Neural cell (in vitro differentiated cells): ENCODE measurements around the gene ZNF784. TPM values are rescaled to one million over a fixed set of nuclear protein-coding genes. Genes with fewer than 3 reads are reported as not detected.
A peak's percentile ranks its signal among the peaks of the same experiment; 100 is the strongest.

Source experiments
- H2AFZ ChIP-seq: fragments of 200-600, 300-800 bp; sonication (generic), shearing (Covaris generic); 2 replicates; pipeline ENCODE4 v1.6.0; 2014; ENCODE audit warnings: low read depth, mild to moderate bottlenecking, antibody characterized with exemption, low read length, moderate library complexity
- H3F3A ChIP-seq: fragments of 200-600 bp; shearing (Covaris generic); 2 replicates; pipeline ENCODE4 v1.6.1; 2016; ENCODE audit warnings: mild to moderate bottlenecking, moderate library complexity, mixed read lengths, antibody characterized with exemption, low read length; ENCODE audit not compliant: insufficient read depth, poor library complexity, severe bottlenecking
- H3K27ac ChIP-seq: fragments of 200-600, 300-800 bp; sonication (generic), shearing (Covaris generic); 2 replicates; pipeline ENCODE4 v1.5.1; 2014; ENCODE audit warnings: mild to moderate bottlenecking, low read length, moderate library complexity
- H3K27me3 ChIP-seq: fragments of 300-800, 200-600 bp; sonication (generic), shearing (Covaris generic); 2 replicates; pipeline ENCODE4 v1.6.0; 2014; ENCODE audit warnings: mild to moderate bottlenecking, low read depth, low read length, moderate library complexity; ENCODE audit not compliant: insufficient read depth
- H3K36me3 ChIP-seq: fragments of 300-800, 200-600 bp; sonication (generic), shearing (Covaris generic); 2 replicates; pipeline ENCODE4 v1.5.1; 2014; ENCODE audit warnings: mild to moderate bottlenecking, antibody characterized with exemption, low read length, moderate library complexity; ENCODE audit not compliant: insufficient read depth
- H3K4me2 ChIP-seq: fragments of 300-800, 200-600 bp; sonication (generic), shearing (Covaris generic); 2 replicates; pipeline ENCODE4 v1.6.0; 2014; ENCODE audit warnings: mild to moderate bottlenecking, low read length
- H3K4me3 ChIP-seq: fragments of 300-800, 200-600 bp; sonication (generic), shearing (Covaris generic); 2 replicates; pipeline ENCODE4 v1.5.1; 2014; ENCODE audit warnings: mild to moderate bottlenecking, low read length, moderate library complexity
- H3K79me2 ChIP-seq: fragments of 200-600 bp; shearing (Covaris generic); replicated peaks from 2 replicates; pipeline ENCODE4 v1.6.0; 2014; ENCODE audit warnings: mild to moderate bottlenecking, low read length, moderate library complexity; ENCODE audit not compliant: insufficient read depth
- H3K9ac ChIP-seq: fragments of 300-800, 200-600 bp; sonication (generic), shearing (Covaris generic); 2 replicates; pipeline ENCODE4 v1.6.1; 2016; ENCODE audit warnings: mild to moderate bottlenecking, low read length, mixed read lengths
- H3K9me2 ChIP-seq: fragments of 200-600 bp; shearing (Covaris generic); 2 replicates; pipeline ENCODE4 v1.6.1; 2016; ENCODE audit warnings: mild to moderate bottlenecking, low read length, mixed read lengths; ENCODE audit not compliant: insufficient read depth
- H3K9me3 ChIP-seq: fragments of 200-600, 300-800 bp; sonication (generic), shearing (Covaris generic); 2 replicates; pipeline ENCODE4 v1.6.1; 2016; ENCODE audit warnings: mild to moderate bottlenecking, mixed run types, low read length, moderate library complexity, mixed read lengths
- H4K20me1 ChIP-seq: fragments of 200-600 bp; shearing (Covaris generic); 2 replicates; pipeline ENCODE4 v1.6.1; 2016; ENCODE audit warnings: mild to moderate bottlenecking, mixed run types; ENCODE audit not compliant: insufficient read depth
- CTCF ChIP-seq: fragments of 450-650 bp; IDR thresholded peaks from 2 replicates; pipeline ENCODE4 v1.5.1; 2014; ENCODE audit warnings: antibody characterized with exemption, mild to moderate bottlenecking, moderate library complexity; ENCODE audit not compliant: poor library complexity, severe bottlenecking
- EP300 ChIP-seq: fragments of 450-650 bp; conservative IDR thresholded peaks from 2 replicates; pipeline ENCODE4 v1.6.1; 2014; ENCODE audit warnings: antibody characterized with exemption, mild to moderate bottlenecking, moderate library complexity; ENCODE audit not compliant: poor library complexity, severe bottlenecking
- EZH2 ChIP-seq: fragments of 200-600, 300-800 bp; shearing (Covaris generic), sonication (generic); IDR thresholded peaks from 2 replicates; pipeline ENCODE4 v1.6.1; 2014; ENCODE audit warnings: antibody characterized with exemption, low read length, borderline replicate concordance, mild to moderate bottlenecking; ENCODE audit not compliant: insufficient read depth, poor library complexity, severe bottlenecking
- MXI1 ChIP-seq: fragments of 450-650 bp; conservative IDR thresholded peaks from 2 replicates; pipeline ENCODE4 v1.6.1; 2014; ENCODE audit warnings: antibody characterized with exemption, mild to moderate bottlenecking; ENCODE audit not compliant: poor library complexity, severe bottlenecking
- POLR2AphosphoS5 ChIP-seq: IDR thresholded peaks from 2 replicates; pipeline ENCODE4 v1.6.1; 2012
- RAD21 ChIP-seq: fragments of 450-650 bp; conservative IDR thresholded peaks from 2 replicates; pipeline ENCODE4 v1.6.1; 2014; ENCODE audit warnings: antibody characterized with exemption, mild to moderate bottlenecking, moderate library complexity
- REST ChIP-seq: IDR thresholded peaks from 2 replicates; pipeline ENCODE4 v1.6.1; 2012; ENCODE audit warnings: borderline replicate concordance
- SMC3 ChIP-seq: fragments of 450-650 bp; conservative IDR thresholded peaks from 2 replicates; pipeline ENCODE4 v1.6.1; 2014; ENCODE audit warnings: antibody characterized with exemption, mild to moderate bottlenecking, moderate library complexity; ENCODE audit not compliant: poor library complexity
- TAF1 ChIP-seq: IDR thresholded peaks from 2 replicates; pipeline ENCODE4 v1.6.1; 2012; ENCODE audit warnings: low read depth
- polyA plus RNA-seq: library from polyadenylated mRNA; depleted of rRNA; stranded (reverse); fragments of >200 nt; gene quantifications from 2 replicates; pipeline ENCODE4 v1.2.3, GENCODE V29; 2014

ZNF784 gene
- polyA plus RNA-seq, 1 donor from 2014 or later, result 10.3 TPM

GRCh38 chr19:55644842-55645511, 20.6 kb upstream of the ZNF784 start:
- Histone ChIP-seq H3K36me3 (no peaks in the 10 kb centered on the region), H3K9me3 (no peaks in the 10 kb centered on the region), H3K27ac (no peak overlapping the region), H3F3A (no peaks in the 10 kb centered on the region), H3K4me3 (peak overlapping the region; percentile 78), H3K79me2 (peaks cover 28% of the 10 kb centered on the region), H4K20me1 (no peaks in the 10 kb centered on the region), H3K9me2 (no peaks in the 10 kb centered on the region), H3K27me3 (no peaks in the 10 kb centered on the region), H3K9ac (no peak overlapping the region), H2AFZ (no peak overlapping the region), H3K4me2 (no peak overlapping the region)
- TF ChIP-seq EP300 (no peak), CTCF (no peak), REST (no peak), SMC3 (no peak), EZH2 (no peak), TAF1 (no peak), MXI1 (no peak), RAD21 (no peak), POLR2AphosphoS5 (no peak)

- H3K27me3 ChIP-seq, result no peaks in the 10 kb centered on the region
- peak overlapping the region; percentile 51 for H3K27ac ChIP-seq
- H3K4me3 ChIP-seq, result peak overlapping the region; percentile 78
- TF ChIP-seq RAD21 (no peak), SMC3 (no peak), EP300 (no peak), MXI1 (no peak), POLR2AphosphoS5 (no peak), REST (no peak), EZH2 (no peak), CTCF (no peak), TAF1 (no peak)
- H3F3A ChIP-seq, result no peaks in the 10 kb centered on the region
- peak overlapping the region; percentile 88 for H3K9ac ChIP-seq
- no peaks in the 10 kb centered on the region for H3K36me3 ChIP-seq
- H2AFZ ChIP-seq, result no peak overlapping the region
- peak overlapping the region; percentile 76 for H3K4me2 ChIP-seq
- H3K9me2 ChIP-seq, result no peaks in the 10 kb centered on the region
- H3K79me2 ChIP-seq, result peaks cover 29% of the 10 kb centered on the region
- H3K9me3 ChIP-seq, result no peaks in the 10 kb centered on the region
- no peaks in the 10 kb centered on the region for H4K20me1 ChIP-seq
These were observed 19.9 kb upstream of the ZNF784 start for GRCh38 chr19:55644191-55644833.
